ENCODE results near the gene RAB7A.

- TF ChIP-seq, protein P1, sequence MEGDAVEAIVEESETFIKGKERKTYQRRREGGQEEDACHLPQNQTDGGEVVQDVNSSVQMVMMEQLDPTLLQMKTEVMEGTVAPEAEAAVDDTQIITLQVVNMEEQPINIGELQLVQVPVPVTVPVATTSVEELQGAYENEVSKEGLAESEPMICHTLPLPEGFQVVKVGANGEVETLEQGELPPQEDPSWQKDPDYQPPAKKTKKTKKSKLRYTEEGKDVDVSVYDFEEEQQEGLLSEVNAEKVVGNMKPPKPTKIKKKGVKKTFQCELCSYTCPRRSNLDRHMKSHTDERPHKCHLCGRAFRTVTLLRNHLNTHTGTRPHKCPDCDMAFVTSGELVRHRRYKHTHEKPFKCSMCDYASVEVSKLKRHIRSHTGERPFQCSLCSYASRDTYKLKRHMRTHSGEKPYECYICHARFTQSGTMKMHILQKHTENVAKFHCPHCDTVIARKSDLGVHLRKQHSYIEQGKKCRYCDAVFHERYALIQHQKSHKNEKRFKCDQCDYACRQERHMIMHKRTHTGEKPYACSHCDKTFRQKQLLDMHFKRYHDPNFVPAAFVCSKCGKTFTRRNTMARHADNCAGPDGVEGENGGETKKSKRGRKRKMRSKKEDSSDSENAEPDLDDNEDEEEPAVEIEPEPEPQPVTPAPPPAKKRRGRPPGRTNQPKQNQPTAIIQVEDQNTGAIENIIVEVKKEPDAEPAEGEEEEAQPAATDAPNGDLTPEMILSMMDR (IDR thresholded peaks at IDR 0.05) = no peak
- TF ChIP-seq POLR2AphosphoS5 (IDR thresholded peaks at IDR 0.05; ENCODE audit: insufficient read depth in 1 of 2, low read depth in 1 of 2) (no peak), POLR2A (IDR thresholded peaks at IDR 0.05) (no peak)
Observed at GRCh38 chr3:128710816-128711433, 15.1 kb upstream of the RAB7A start.
